Naive thymus-derived CD4-positive, alpha-beta T cell (primary cell): ENCODE results near the gene NDUFV2. TPM values are rescaled to one million over a fixed set of nuclear protein-coding genes. Genes with fewer than 3 reads are reported as not detected.
A peak's percentile ranks its signal among the peaks of the same experiment; 100 is the strongest.

Source experiments
- ATAC-seq: fragments of 150-1000 bp; cut with Tn5 transposase; 2 replicates; pipeline ENCODE4 v1.10.0; 2021; ENCODE audit warnings: mild to moderate bottlenecking, moderate library complexity
- CTCF ChIA-PET: fragments of 350-600 bp; sonication (Branson Sonifier 250); formaldehyde crosslinking; loops from one replicate; lab custom pipeline; 2021; ENCODE audit warnings: antibody characterized with exemption; lab: Charles Lee
- POLR2A ChIA-PET: fragments of 350-600 bp; sonication (Branson Sonifier 250); formaldehyde crosslinking; loops from one replicate; lab custom pipeline; 2021; ENCODE audit warnings: antibody characterized with exemption, inconsistent platforms; lab: Charles Lee
- DNase-seq, 9 donors: peaks; one replicate each; pipeline versions ENCODE4 v3.0.0 to v3.0.0-alpha.2; 2020 to 2022; ENCODE audit warnings: mixed read lengths in 1 of 9
- H3K27ac ChIP-seq: one replicate; pipeline ENCODE4 v1.7.0; 2013; ENCODE audit warnings: mild to moderate bottlenecking, low read depth, low read length, moderate library complexity
- H3K27me3 ChIP-seq, 2 donors: one replicate each; pipeline ENCODE4 v1.7.0; 2013; ENCODE audit warnings: low read length in 2 of 2, mild to moderate bottlenecking in 2 of 2, moderate library complexity in 2 of 2; ENCODE audit not compliant: control insufficient read depth in 2 of 2, insufficient read depth in 2 of 2
- H3K36me3 ChIP-seq, 3 experiments: 1 replicate in 2 of 3; 2 replicates in 1 of 3; pipeline ENCODE4 v1.7.0; 2013; ENCODE audit warnings: low read length in 3 of 3, mild to moderate bottlenecking in 3 of 3, moderate library complexity in 1 of 3; ENCODE audit not compliant: insufficient read depth in 3 of 3, control insufficient read depth in 2 of 3
- H3K4me1 ChIP-seq, 2 donors: one replicate each; pipeline ENCODE4 v1.7.0; 2013; ENCODE audit warnings: low read length in 2 of 2, mild to moderate bottlenecking in 2 of 2, moderate library complexity in 1 of 2; ENCODE audit not compliant: control insufficient read depth in 2 of 2, insufficient read depth in 2 of 2
- H3K4me3 ChIP-seq: 2 replicates; pipeline ENCODE4 v1.7.0; 2013; ENCODE audit warnings: mild to moderate bottlenecking, low read length
- H3K9me3 ChIP-seq, 3 experiments: 1 replicate in 2 of 3; 2 replicates in 1 of 3; pipeline ENCODE4 v1.7.0; 2013; ENCODE audit warnings: low read length in 3 of 3; ENCODE audit not compliant: control insufficient read depth in 2 of 3
- H3K27ac Mint-ChIP-seq, 9 donors: one replicate each; pipeline ENCODE4 v1.8.0; 2020 to 2022; ENCODE audit warnings: mixed read lengths in 9 of 9, mild to moderate bottlenecking in 8 of 9, moderate library complexity in 5 of 9, inconsistent platforms in 2 of 9
- H3K27me3 Mint-ChIP-seq, 5 donors: one replicate each; pipeline ENCODE4 v1.8.0; 2021 to 2022; ENCODE audit warnings: mixed read lengths in 5 of 5, mild to moderate bottlenecking in 1 of 5
- H3K36me3 Mint-ChIP-seq, 5 donors: one replicate each; pipeline ENCODE4 v1.8.0; 2020 to 2022; ENCODE audit warnings: mixed read lengths in 5 of 5, mild to moderate bottlenecking in 3 of 5, inconsistent platforms in 1 of 5
- H3K4me1 Mint-ChIP-seq, 7 donors: one replicate each; pipeline ENCODE4 v1.8.0; 2020 to 2022; ENCODE audit warnings: mixed read lengths in 7 of 7, mild to moderate bottlenecking in 3 of 7, inconsistent platforms in 1 of 7
- H3K4me3 Mint-ChIP-seq, 10 donors: one replicate each; pipeline ENCODE4 v1.8.0; 2020 to 2022; ENCODE audit warnings: mild to moderate bottlenecking in 10 of 10, mixed read lengths in 10 of 10, moderate library complexity in 6 of 10, inconsistent platforms in 2 of 10
- H3K9me3 Mint-ChIP-seq, 11 donors: one replicate each; pipeline ENCODE4 v1.8.0; 2020 to 2022; ENCODE audit warnings: mixed read lengths in 11 of 11, mild to moderate bottlenecking in 4 of 11, inconsistent platforms in 1 of 11, moderate library complexity in 1 of 11
- intact Hi-C, 2 donors: fragments of 100-400 bp; cut with micrococcal nuclease; formaldehyde crosslinking; loops; one replicate each; pipeline ENCODE4 v1.15.1; 2023
- polyA plus RNA-seq, 2 donors: library from polyadenylated mRNA; unstranded; fragments of 300-500 nt; fragmentation: Illumina TruSeq; gene quantifications; one replicate each; pipeline ENCODE4 v1.2.3, GENCODE V29; 2021
- total RNA-seq, 6 experiments: library from RNA in 5 of 6; stranded (reverse) in 5 of 6; gene quantifications; 1 replicate in 5 of 6; 2 replicates in 1 of 6; pipeline ENCODE4 v1.2.3 and lab custom pipeline; 2021 to 2026

Gene NDUFV2
- total and polyA plus RNA-seq, 7 experiments from 2014 or later, result 127 to 198 (median 171) TPM

- no peak overlapping the region for H3K4me3 ChIP-seq
- peaks cover 30 to 64% (median 58%) of the 10 kb centered on the region in 7 donors for H3K4me1 Mint-ChIP-seq
- no peak for ATAC-seq
- no peak overlapping the region for H3K27ac ChIP-seq
- no peak overlapping the region for H3K4me3 Mint-ChIP-seq
- no peaks in the 10 kb centered on the region for H3K27me3 Mint-ChIP-seq
- no peaks in the 10 kb centered on the region for H3K27me3 ChIP-seq
- POLR2A ChIA-PET, result interaction anchor here (1.1 to 8.3 kb wide), 4 partner anchors 9 to 42 kb away, joined by 3 to 78 read pairs (median 56); partner anchors contain the start of gene ANKRD12
- no peak for DNase-seq
- peaks cover 23 to 41% of the 10 kb centered on the region in 2 donors for H3K4me1 ChIP-seq
- peaks cover 0 to 14% (median 0%) of the 10 kb centered on the region in 5 donors for H3K36me3 Mint-ChIP-seq
- H3K36me3 ChIP-seq, result no peaks in the 10 kb centered on the region
- CTCF ChIA-PET, result interaction anchor here (1.0 to 1.5 kb wide), 3 partner anchors 14 to 39 kb away, joined by 3 to 5 read pairs (median 5); no protein-coding TSS in a partner anchor
- intact Hi-C loops, result no loop called here
- peak overlapping the region in 5 of 9 donors; percentile 39 to 54 (median 43) for H3K27ac Mint-ChIP-seq
- H3K9me3 Mint-ChIP-seq, result peaks cover 0 to 3% (median 0%) of the 10 kb centered on the region in 11 donors
- no peaks in the 10 kb centered on the region for H3K9me3 ChIP-seq
These were observed 5.8 kb upstream of the NDUFV2 start for GRCh38 chr18:9096685-9097084.

- Mint-ChIP-seq H3K27me3 (no peaks in the 10 kb centered on the region), H3K4me1 (peaks cover 29 to 64% (median 60%) of the 10 kb centered on the region in 7 donors), H3K36me3 (peaks cover 0 to 14% (median 0%) of the 10 kb centered on the region in 5 donors), H3K27ac (peak overlapping the region; percentile 4 to 88 (median 47)), H3K9me3 (peaks cover 0 to 3% (median 0%) of the 10 kb centered on the region in 11 donors), H3K4me3 (peak overlapping the region in 2 of 10 donors; percentile 18 to 39)
- H3K4me3 ChIP-seq, result no peak overlapping the region
- no peak overlapping the region for H3K27ac ChIP-seq
- H3K36me3 ChIP-seq, result no peaks in the 10 kb centered on the region
- H3K27me3 ChIP-seq, result no peaks in the 10 kb centered on the region
- DNase-seq (no peak), ATAC-seq (no peak)
- intact Hi-C loops, result no loop called here
- H3K4me1 ChIP-seq, result peaks cover 27 to 36% of the 10 kb centered on the region in 2 donors
- CTCF ChIA-PET, result interaction anchor here (1.0 to 1.3 kb wide), 2 partner anchors 23 to 38 kb away, joined by 3 to 5 read pairs; no protein-coding TSS in a partner anchor
- POLR2A ChIA-PET, result interaction anchor here (6.8 to 8.3 kb wide), 3 partner anchors 13 to 41 kb away, joined by 52 to 78 read pairs (median 61); partner anchors contain the start of gene ANKRD12
- no peaks in the 10 kb centered on the region for H3K9me3 ChIP-seq
These were observed 5.2 kb upstream of the NDUFV2 start for GRCh38 chr18:9097349-9097748.

GRCh38 chr18:9100796-9101195 is 1.7 kb upstream of the NDUFV2 start:
- Histone ChIP-seq H3K4me3 (no peak overlapping the region), H3K36me3 (no peaks in the 10 kb centered on the region), H3K4me1 (peaks cover 25 to 31% of the 10 kb centered on the region in 2 donors), H3K27ac (no peak overlapping the region), H3K9me3 (no peaks in the 10 kb centered on the region), H3K27me3 (no peaks in the 10 kb centered on the region)
- intact Hi-C loops, result loop anchor here (1.0 to 10.0 kb wide), 4 partner anchors 9 to 514 kb away; partner anchors contain the start of genes PPP4R1 (in 1 of the 2) and RAB12 (in 1 of the 2)
- POLR2A ChIA-PET, result interaction anchor here (1.0 to 8.5 kb wide), 7 partner anchors 10 to 38 kb away, joined by 4 to 228 read pairs (median 51); partner anchors contain the start of gene ANKRD12
- peak overlapping the region; percentile 21 to 95 (median 75) for H3K27ac Mint-ChIP-seq
- H3K27me3 Mint-ChIP-seq, result no peaks in the 10 kb centered on the region
- peaks cover 0 to 24% (median 5%) of the 10 kb centered on the region in 5 donors for H3K36me3 Mint-ChIP-seq
- CTCF ChIA-PET, result interaction anchor here (1.0 to 1.4 kb wide), 2 partner anchors 18 to 27 kb away, joined by 3 to 4 read pairs; no protein-coding TSS in a partner anchor
- ATAC-seq, result no peak
- peaks cover 31 to 56% (median 53%) of the 10 kb centered on the region in 7 donors for H3K4me1 Mint-ChIP-seq
- no peak for DNase-seq
- peak overlapping the region in 8 of 10 donors; percentile 5 to 66 (median 36) for H3K4me3 Mint-ChIP-seq
- H3K9me3 Mint-ChIP-seq, result no peaks in the 10 kb centered on the region

GRCh38 chr18:9101730-9102507 is 580 bp upstream of the NDUFV2 start:
- CTCF ChIA-PET, result interaction anchor here (1.0 to 2.7 kb wide), 5 partner anchors 12 to 87 kb away, joined by 3 to 20 read pairs (median 13); partner anchors contain the start of gene ANKRD12
- DNase-seq (peak in 7 of 9 donors; percentile 56 to 81 (median 71)), ATAC-seq (peak; percentile 38)

GRCh38 chr18:9103376-9103873 is 926 bp downstream of the NDUFV2 start:
- Histone ChIP-seq H3K36me3 (no peaks in the 10 kb centered on the region), H3K9me3 (no peaks in the 10 kb centered on the region), H3K27ac (peak overlapping the region; percentile 82), H3K4me3 (peak overlapping the region; percentile 81), H3K4me1 (peaks cover 46 to 54% of the 10 kb centered on the region in 2 donors), H3K27me3 (no peaks in the 10 kb centered on the region)
- no peak for ATAC-seq
- CTCF ChIA-PET, result interaction anchor here (0.7 to 3.7 kb wide), 15 partner anchors 11 to 414 kb away, joined by 3 to 27 read pairs (median 5); partner anchors contain the start of gene ANKRD12
- Mint-ChIP-seq H3K4me3 (peak overlapping the region; percentile 79 to 98 (median 96)), H3K9me3 (no peaks in the 10 kb centered on the region), H3K36me3 (peaks cover 0 to 34% (median 5%) of the 10 kb centered on the region in 5 donors), H3K27me3 (no peaks in the 10 kb centered on the region), H3K27ac (peak overlapping the region; percentile 90 to 98 (median 95)), H3K4me1 (peaks cover 48 to 68% (median 64%) of the 10 kb centered on the region in 7 donors)
- peak in 4 of 9 donors; percentile 31 to 47 (median 34) for DNase-seq
- POLR2A ChIA-PET, result interaction anchor here (0.8 to 8.5 kb wide), 16 partner anchors 10 to 810 kb away, joined by 3 to 228 read pairs (median 12); partner anchors contain the start of genes ANKRD12, TWSG1 and VAPA
- intact Hi-C loops, result loop anchor here (1.0 to 10.0 kb wide), 7 partner anchors 14 to 511 kb away; partner anchors contain the start of genes MTCL1 (in 1 of the 2), PPP4R1 (in 1 of the 2) and RAB12 (in 1 of the 2)

More at GRCh38 chr18:9101730-9102507, 580 bp upstream of the NDUFV2 start:
- Histone ChIP-seq H3K36me3 (no peaks in the 10 kb centered on the region), H3K9me3 (no peaks in the 10 kb centered on the region), H3K27me3 (no peaks in the 10 kb centered on the region), H3K27ac (peak overlapping the region; percentile 82), H3K4me3 (peak overlapping the region; percentile 81), H3K4me1 (peaks cover 32 to 39% of the 10 kb centered on the region in 2 donors)
- Mint-ChIP-seq H3K9me3 (no peaks in the 10 kb centered on the region), H3K4me1 (peaks cover 38 to 60% (median 56%) of the 10 kb centered on the region in 7 donors), H3K27ac (peak overlapping the region; percentile 86 to 98 (median 95)), H3K4me3 (peak overlapping the region; percentile 79 to 98 (median 96)), H3K36me3 (peaks cover 0 to 27% (median 5%) of the 10 kb centered on the region in 5 donors), H3K27me3 (no peaks in the 10 kb centered on the region)
- POLR2A ChIA-PET, result interaction anchor here (0.8 to 8.5 kb wide), 14 partner anchors 8 to 232 kb away, joined by 3 to 228 read pairs (median 18); partner anchors contain the start of genes ANKRD12 and TWSG1
- intact Hi-C loops, result loop anchor here (1.0 to 10.0 kb wide), 14 partner anchors 8 to 811 kb away; partner anchors contain the start of genes ANKRD12 (in 2 of the 2), RALBP1 (in 2 of the 2), TWSG1 (in 2 of the 2) and MTCL1 (in 1 of the 2)
